PFSK-1 (cell line): ENCODE measurements around the gene ARPC4.

Experiments
- FOXP2 ChIP-seq: optimal IDR thresholded peaks from 2 replicates; pipeline ENCODE3; 2011; ENCODE audit warnings: borderline replicate concordance, control low read depth, inconsistent platforms; ENCODE audit not compliant: insufficient read depth; ENCODE audit errors: extremely low read length, extremely low read depth
- POLR2AphosphoS5 ChIP-seq: IDR thresholded peaks from 2 replicates; pipeline ENCODE4 v1.6.1; 2012; ENCODE audit warnings: low read depth, mild to moderate bottlenecking, control low read depth, low read length, moderate library complexity
- SIN3A ChIP-seq: IDR thresholded peaks from 2 replicates; pipeline ENCODE4 v1.6.1; 2012; ENCODE audit warnings: mild to moderate bottlenecking, low read length, moderate library complexity, borderline replicate concordance; ENCODE audit not compliant: insufficient read depth
- TAF1 ChIP-seq: IDR thresholded peaks from 2 replicates; pipeline ENCODE4 v1.6.1; 2012; ENCODE audit warnings: low read length, control low read depth, borderline replicate concordance; ENCODE audit not compliant: insufficient read depth
- TF ChIP-seq, protein P1 (sequence below), 2 experiments: IDR thresholded peaks; 2 replicates each; pipeline versions ENCODE4 v1.6.1 to v1.8.0; 2011 to 2012; ENCODE audit warnings: low read depth in 2 of 2, low read length in 2 of 2, control low read depth in 1 of 2, inconsistent platforms in 1 of 2, mild to moderate bottlenecking in 1 of 2, moderate library complexity in 1 of 2; ENCODE audit not compliant: insufficient read depth in 1 of 2

The ARPC4 gene

DNA sequence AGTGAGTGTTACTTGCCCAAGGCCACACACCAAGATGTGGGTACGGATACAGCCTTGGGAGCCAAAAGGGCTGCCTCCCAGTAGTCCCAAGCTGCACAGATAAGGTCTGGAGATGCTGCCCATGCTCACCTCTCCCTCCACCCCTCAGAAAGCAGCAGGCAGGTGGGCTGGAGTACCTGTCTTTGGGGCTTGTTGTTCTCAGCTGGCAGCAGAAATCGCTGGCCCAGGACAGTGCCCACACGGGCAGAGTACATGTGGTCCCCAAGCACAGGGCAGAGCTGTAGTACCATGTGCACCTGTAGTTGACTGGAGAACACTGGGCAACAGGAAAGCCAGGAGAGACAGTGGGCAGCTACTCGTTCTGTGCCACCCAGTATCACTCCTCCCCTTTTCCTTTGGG is 46.0 kb downstream of the ARPC4 start:
- TF ChIP-seq TAF1 (no peak), POLR2AphosphoS5 (no peak), SIN3A (no peak), FOXP2 (no peak)
- TF ChIP-seq, protein P1, sequence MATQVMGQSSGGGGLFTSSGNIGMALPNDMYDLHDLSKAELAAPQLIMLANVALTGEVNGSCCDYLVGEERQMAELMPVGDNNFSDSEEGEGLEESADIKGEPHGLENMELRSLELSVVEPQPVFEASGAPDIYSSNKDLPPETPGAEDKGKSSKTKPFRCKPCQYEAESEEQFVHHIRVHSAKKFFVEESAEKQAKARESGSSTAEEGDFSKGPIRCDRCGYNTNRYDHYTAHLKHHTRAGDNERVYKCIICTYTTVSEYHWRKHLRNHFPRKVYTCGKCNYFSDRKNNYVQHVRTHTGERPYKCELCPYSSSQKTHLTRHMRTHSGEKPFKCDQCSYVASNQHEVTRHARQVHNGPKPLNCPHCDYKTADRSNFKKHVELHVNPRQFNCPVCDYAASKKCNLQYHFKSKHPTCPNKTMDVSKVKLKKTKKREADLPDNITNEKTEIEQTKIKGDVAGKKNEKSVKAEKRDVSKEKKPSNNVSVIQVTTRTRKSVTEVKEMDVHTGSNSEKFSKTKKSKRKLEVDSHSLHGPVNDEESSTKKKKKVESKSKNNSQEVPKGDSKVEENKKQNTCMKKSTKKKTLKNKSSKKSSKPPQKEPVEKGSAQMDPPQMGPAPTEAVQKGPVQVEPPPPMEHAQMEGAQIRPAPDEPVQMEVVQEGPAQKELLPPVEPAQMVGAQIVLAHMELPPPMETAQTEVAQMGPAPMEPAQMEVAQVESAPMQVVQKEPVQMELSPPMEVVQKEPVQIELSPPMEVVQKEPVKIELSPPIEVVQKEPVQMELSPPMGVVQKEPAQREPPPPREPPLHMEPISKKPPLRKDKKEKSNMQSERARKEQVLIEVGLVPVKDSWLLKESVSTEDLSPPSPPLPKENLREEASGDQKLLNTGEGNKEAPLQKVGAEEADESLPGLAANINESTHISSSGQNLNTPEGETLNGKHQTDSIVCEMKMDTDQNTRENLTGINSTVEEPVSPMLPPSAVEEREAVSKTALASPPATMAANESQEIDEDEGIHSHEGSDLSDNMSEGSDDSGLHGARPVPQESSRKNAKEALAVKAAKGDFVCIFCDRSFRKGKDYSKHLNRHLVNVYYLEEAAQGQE (IDR thresholded peaks at IDR 0.05; ENCODE audit: insufficient read depth in 1 of 2, low read depth in 2 of 2, low read length in 2 of 2), result no peak

DNA sequence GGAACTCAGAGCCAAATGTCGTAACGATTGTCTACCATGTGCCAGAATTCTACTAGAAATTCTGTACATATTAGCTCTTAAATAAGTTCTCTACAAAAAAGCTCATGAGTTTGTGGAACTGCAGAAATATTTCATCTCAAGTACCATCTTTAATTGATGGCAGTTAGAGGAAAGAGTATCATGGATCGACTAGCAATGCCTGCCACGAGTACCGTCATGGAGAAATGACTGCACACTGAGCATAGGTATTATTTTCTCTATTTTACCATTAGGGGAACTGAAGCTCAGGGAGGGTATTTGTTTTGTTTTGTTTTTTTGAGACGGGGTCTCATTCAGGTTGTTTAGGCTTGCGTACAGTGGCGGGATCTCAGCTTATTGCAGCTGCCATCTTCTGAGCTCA is 48.1 kb downstream of the ARPC4 start:
- TF ChIP-seq POLR2AphosphoS5 (no peak), SIN3A (no peak), TAF1 (no peak), FOXP2 (no peak)
- TF ChIP-seq, protein P1 (IDR thresholded peaks at IDR 0.05; ENCODE audit: insufficient read depth in 1 of 2, low read depth in 2 of 2, low read length in 2 of 2), result no peak

DNA sequence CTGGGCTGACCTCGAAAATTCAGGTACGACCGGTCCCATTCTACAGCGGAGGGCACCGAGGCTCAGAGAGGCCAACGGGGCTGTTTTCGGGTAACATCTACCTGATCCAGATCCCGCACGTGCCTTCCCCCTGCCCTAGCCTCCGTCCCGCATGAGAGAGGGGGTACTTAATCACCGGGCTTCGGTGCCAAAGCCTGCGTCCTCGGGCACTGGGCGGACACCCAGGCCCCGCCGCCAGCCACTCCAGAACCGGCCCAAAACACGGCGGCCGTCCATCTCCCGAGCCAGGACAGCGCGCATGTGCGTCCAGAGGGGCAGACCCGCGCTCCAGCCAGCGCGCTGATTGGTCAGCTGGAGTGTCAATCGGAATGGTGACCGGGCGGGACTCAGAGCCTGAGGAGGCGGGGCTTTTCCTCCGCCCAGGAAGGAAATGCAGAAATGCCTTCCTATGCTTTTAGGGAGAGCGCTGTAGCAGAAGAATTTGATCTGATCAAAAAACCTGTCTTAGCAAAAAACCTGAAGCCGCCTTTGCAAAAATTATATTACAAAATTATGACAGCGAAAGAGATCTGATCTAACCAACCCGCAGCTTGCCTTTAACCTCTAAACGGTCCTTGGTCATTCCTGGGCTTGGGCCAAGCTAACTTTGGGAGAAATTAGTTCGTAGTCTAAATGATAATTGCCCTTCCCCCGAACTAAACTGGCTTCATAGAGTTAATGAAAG is 51.0 kb downstream of the ARPC4 start, which contains the start of gene RPUSD3:
TSS of gene RPUSD3 (minus strand) at position 294 of the 724 bp plus-strand sequence. CDS start at position 276, 18 bp downstream.
- TF ChIP-seq SIN3A (no peak), POLR2AphosphoS5 (peak; percentile 84), FOXP2 (no peak)

DNA sequence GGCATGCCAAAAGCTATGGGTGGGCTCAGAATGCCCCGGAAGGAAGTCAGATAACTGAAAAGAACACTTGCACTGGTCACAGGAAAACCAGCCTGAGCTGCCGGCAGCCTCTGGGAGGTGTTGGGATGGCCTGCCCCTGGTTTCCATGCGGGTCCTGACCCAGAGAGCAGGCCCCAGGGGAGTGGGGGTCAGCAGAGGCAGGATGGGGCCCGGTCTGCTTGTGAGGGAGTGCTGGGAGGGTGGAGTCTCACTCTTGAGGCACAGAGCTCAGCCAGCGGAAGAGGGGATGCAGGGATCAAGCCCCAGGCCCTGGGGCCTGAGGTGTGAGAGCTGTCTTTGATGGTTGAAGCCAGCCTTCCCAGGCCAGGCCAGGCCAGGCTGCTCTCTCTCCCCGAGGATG is 53.3 kb downstream of the ARPC4 start:
- TF ChIP-seq POLR2AphosphoS5 (no peak), TAF1 (no peak), SIN3A (no peak), FOXP2 (no peak)
- TF ChIP-seq, protein P1 (IDR thresholded peaks at IDR 0.05; ENCODE audit: insufficient read depth in 1 of 2, low read depth in 2 of 2, low read length in 2 of 2), result no peak

DNA sequence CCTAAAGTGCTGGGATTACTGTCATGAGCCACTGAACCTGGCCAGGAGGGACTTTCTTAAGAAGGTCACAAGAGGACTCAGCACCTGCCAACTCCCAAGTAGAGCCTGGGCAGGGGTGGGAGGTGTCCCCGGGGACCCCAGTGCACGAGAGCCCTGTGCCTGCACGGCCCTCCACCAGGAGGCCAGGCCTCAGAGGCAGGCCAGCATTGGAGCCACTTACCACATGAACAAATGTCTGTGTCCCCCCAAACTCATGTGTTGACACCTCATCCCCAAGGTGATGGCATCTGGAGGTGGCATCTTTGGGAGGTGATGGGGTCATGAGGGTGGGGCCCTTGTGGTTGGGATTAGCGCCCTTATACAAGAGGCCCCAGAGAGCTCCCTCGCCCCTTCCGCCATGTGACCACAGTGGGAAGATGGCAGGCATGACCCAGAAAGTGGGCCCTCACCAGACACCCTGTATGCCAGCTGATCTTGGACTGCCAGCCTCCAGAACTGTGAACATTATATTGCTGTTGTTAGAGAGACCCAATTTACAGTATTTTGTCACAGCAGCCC is 54.1 kb downstream of the ARPC4 start:
- TF ChIP-seq FOXP2 (no peak), SIN3A (no peak), POLR2AphosphoS5 (no peak), TAF1 (no peak)
- TF ChIP-seq, protein P1 (IDR thresholded peaks at IDR 0.05; ENCODE audit: insufficient read depth in 1 of 2, low read depth in 2 of 2, low read length in 2 of 2), result no peak
